Neural progenitor cell (in vitro differentiated cells): ENCODE data around the gene CEACAM6. TPM values are rescaled to one million over a fixed set of nuclear protein-coding genes. Genes with fewer than 3 reads are reported as not detected.

Experiments used
- DNase-seq: peaks from one replicate; pipeline ENCODE4 v3.0.0-alpha.2; 2016; ENCODE audit warnings: low spot score
- H2AFZ ChIP-seq: fragments of 200-600 bp; sonication (generic); replicated peaks from 2 replicates; pipeline ENCODE4 v1.6.1; 2016; ENCODE audit warnings: antibody characterized with exemption
- H3F3A ChIP-seq: fragments of 200-600 bp; sonication (generic); 2 replicates; pipeline ENCODE4 v1.6.1; 2016; ENCODE audit warnings: antibody characterized with exemption, low read depth
- H3K27ac ChIP-seq: fragments of 200-600 bp; sonication (generic); 2 replicates; pipeline ENCODE4 v1.5.1; 2016; ENCODE audit warnings: mild to moderate bottlenecking
- H3K27me3 ChIP-seq: fragments of 200-600 bp; sonication (generic); 2 replicates; pipeline ENCODE4 v1.6.1; 2016; ENCODE audit warnings: mild to moderate bottlenecking, moderate library complexity
- H3K36me3 ChIP-seq: fragments of 200-600 bp; sonication (generic); 2 replicates; pipeline ENCODE4 v1.5.1; 2016
- H3K4me1 ChIP-seq: fragments of 200-600 bp; sonication (generic); 2 replicates; pipeline ENCODE4 v1.6.1; 2016; ENCODE audit warnings: mixed run types
- H3K4me2 ChIP-seq: fragments of 200-600 bp; sonication (generic); 2 replicates; pipeline ENCODE4 v1.6.1; 2016
- H3K4me3 ChIP-seq: fragments of 200-600 bp; sonication (generic); 2 replicates; pipeline ENCODE4 v1.5.1; 2016
- H3K79me2 ChIP-seq: fragments of 200-600 bp; sonication (generic); 2 replicates; pipeline ENCODE4 v1.6.1; 2016; ENCODE audit warnings: low read depth
- H3K9ac ChIP-seq: fragments of 200-600 bp; sonication (generic); 2 replicates; pipeline ENCODE4 v1.6.1; 2016
- H3K9me3 ChIP-seq: fragments of 200-600 bp; sonication (generic); 2 replicates; pipeline ENCODE4 v1.5.1; 2016; ENCODE audit warnings: low read depth
- H4K20me1 ChIP-seq: fragments of 200-600 bp; sonication (generic); 2 replicates; pipeline ENCODE4 v1.6.1; 2016; ENCODE audit warnings: low read depth
- H3K27ac Mint-ChIP-seq: 3 replicates; pipeline ENCODE4 v1.8.0; 2021; ENCODE audit warnings: mixed read lengths
- H3K27me3 Mint-ChIP-seq: 2 replicates; pipeline ENCODE4 v1.8.0; 2022; ENCODE audit warnings: low read depth, mild to moderate bottlenecking, inconsistent platforms, moderate library complexity, mixed read lengths; ENCODE audit not compliant: insufficient read depth
- H3K36me3 Mint-ChIP-seq: 3 replicates; pipeline ENCODE4 v1.8.0; 2021; ENCODE audit warnings: mixed read lengths
- H3K4me1 Mint-ChIP-seq: 3 replicates; pipeline ENCODE4 v1.8.0; 2021; ENCODE audit warnings: mixed read lengths
- H3K4me3 Mint-ChIP-seq: 3 replicates; pipeline ENCODE4 v1.8.0; 2021; ENCODE audit warnings: mild to moderate bottlenecking, moderate library complexity, mixed read lengths
- H3K9me3 Mint-ChIP-seq: 3 replicates; pipeline ENCODE4 v1.8.0; 2020; ENCODE audit warnings: mixed read lengths
- EZH2 ChIP-seq: fragments of 200-600 bp; sonication (generic); IDR thresholded peaks from 2 replicates; pipeline ENCODE4 v1.6.1; 2017; ENCODE audit warnings: antibody characterized with exemption, mild to moderate bottlenecking, moderate library complexity
- EZH2phosphoT487 ChIP-seq: fragments of 200-600 bp; sonication (generic); IDR thresholded peaks from 2 replicates; pipeline ENCODE4 v1.6.1; 2017; ENCODE audit warnings: antibody characterized with exemption
- total RNA-seq: library from RNA; depleted of rRNA; stranded (reverse); fragments of >200 nt; gene quantifications from 2 replicates; pipeline ENCODE4 v1.2.3, GENCODE V29; 2015; ENCODE audit warnings: low replicate concordance
- TF ChIP-seq, protein P1 (sequence below): fragments of 200-600 bp; sonication (generic); IDR thresholded peaks from 2 replicates; pipeline ENCODE4 v1.5.1; 2017; ENCODE audit warnings: antibody characterized with exemption, mild to moderate bottlenecking

CEACAM6 gene
- total RNA-seq, 1 donor from 2014 or later: not detected

- no peaks in the 10 kb centered on the region for H3K36me3 ChIP-seq
- Mint-ChIP-seq H3K9me3 (peaks cover 3% of the 10 kb centered on the region), H3K4me3 (no peak overlapping the region), H3K4me1 (no peaks in the 10 kb centered on the region), H3K27me3 (peaks cover 5% of the 10 kb centered on the region), H3K27ac (no peak overlapping the region), H3K36me3 (no peaks in the 10 kb centered on the region)
- no peaks in the 10 kb centered on the region for H4K20me1 ChIP-seq
- H3F3A ChIP-seq: no peaks in the 10 kb centered on the region
- no peak overlapping the region for H3K27ac ChIP-seq
- no peak overlapping the region for H3K4me2 ChIP-seq
- no peaks in the 10 kb centered on the region for H3K79me2 ChIP-seq
- H3K27me3 ChIP-seq: no peaks in the 10 kb centered on the region
- H3K9me3 ChIP-seq: peaks cover 8% of the 10 kb centered on the region
- DNase-seq: no peak
- no peak overlapping the region for H3K9ac ChIP-seq
- no peak overlapping the region for H2AFZ ChIP-seq
- H3K4me3 ChIP-seq: no peak overlapping the region
- no peaks in the 10 kb centered on the region for H3K4me1 ChIP-seq
- TF ChIP-seq EZH2phosphoT487 (no peak), EZH2 (no peak)
- TF ChIP-seq, protein P1, sequence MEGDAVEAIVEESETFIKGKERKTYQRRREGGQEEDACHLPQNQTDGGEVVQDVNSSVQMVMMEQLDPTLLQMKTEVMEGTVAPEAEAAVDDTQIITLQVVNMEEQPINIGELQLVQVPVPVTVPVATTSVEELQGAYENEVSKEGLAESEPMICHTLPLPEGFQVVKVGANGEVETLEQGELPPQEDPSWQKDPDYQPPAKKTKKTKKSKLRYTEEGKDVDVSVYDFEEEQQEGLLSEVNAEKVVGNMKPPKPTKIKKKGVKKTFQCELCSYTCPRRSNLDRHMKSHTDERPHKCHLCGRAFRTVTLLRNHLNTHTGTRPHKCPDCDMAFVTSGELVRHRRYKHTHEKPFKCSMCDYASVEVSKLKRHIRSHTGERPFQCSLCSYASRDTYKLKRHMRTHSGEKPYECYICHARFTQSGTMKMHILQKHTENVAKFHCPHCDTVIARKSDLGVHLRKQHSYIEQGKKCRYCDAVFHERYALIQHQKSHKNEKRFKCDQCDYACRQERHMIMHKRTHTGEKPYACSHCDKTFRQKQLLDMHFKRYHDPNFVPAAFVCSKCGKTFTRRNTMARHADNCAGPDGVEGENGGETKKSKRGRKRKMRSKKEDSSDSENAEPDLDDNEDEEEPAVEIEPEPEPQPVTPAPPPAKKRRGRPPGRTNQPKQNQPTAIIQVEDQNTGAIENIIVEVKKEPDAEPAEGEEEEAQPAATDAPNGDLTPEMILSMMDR: no peak
Measured at GRCh38 chr19:41720103-41720502, 35.2 kb upstream of the CEACAM6 start.

DNA sequence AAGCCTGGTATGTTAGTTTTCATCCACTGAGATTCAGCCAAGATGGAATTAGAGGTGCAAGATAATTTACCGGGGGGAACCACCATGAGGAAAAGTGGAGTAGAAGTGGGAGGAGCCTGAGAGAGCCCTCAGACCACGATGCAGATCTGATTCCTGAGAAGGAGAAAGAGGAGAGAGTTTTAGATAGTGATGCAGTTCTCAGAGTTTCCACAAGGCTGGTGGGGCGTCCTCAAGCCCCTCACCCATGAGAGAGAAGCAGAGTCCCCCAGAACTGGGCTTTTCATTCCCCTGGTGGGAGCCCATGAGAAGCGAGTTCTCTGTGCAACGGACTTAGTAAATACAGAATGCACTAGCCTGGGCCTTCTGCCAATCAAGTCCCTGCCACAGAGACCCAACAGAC is 28.8 kb upstream of the CEACAM6 start:
- DNase-seq: no peak
- Histone ChIP-seq H2AFZ (no peak overlapping the region), H3K4me3 (no peak overlapping the region), H3K36me3 (no peaks in the 10 kb centered on the region), H3K79me2 (no peaks in the 10 kb centered on the region), H3K27ac (no peak overlapping the region), H4K20me1 (no peaks in the 10 kb centered on the region), H3K4me2 (no peak overlapping the region), H3K9me3 (peaks cover 17% of the 10 kb centered on the region), H3F3A (no peaks in the 10 kb centered on the region), H3K9ac (no peak overlapping the region), H3K4me1 (no peaks in the 10 kb centered on the region), H3K27me3 (no peaks in the 10 kb centered on the region)
- no peak overlapping the region for H3K4me3 Mint-ChIP-seq
- H3K4me1 Mint-ChIP-seq: no peaks in the 10 kb centered on the region
- TF ChIP-seq EZH2phosphoT487: no peak
- TF ChIP-seq EZH2: no peak
- TF ChIP-seq, protein P1: no peak
- no peak overlapping the region for H3K27ac Mint-ChIP-seq
- H3K36me3 Mint-ChIP-seq: no peaks in the 10 kb centered on the region
- peaks cover 2% of the 10 kb centered on the region for H3K27me3 Mint-ChIP-seq
- no peaks in the 10 kb centered on the region for H3K9me3 Mint-ChIP-seq

- H3K27me3 Mint-ChIP-seq: peaks cover 2% of the 10 kb centered on the region
- Histone ChIP-seq H3F3A (no peaks in the 10 kb centered on the region), H3K79me2 (no peaks in the 10 kb centered on the region), H3K36me3 (no peaks in the 10 kb centered on the region), H4K20me1 (no peaks in the 10 kb centered on the region), H2AFZ (no peak overlapping the region), H3K27me3 (no peaks in the 10 kb centered on the region), H3K9ac (no peak overlapping the region), H3K27ac (no peak overlapping the region), H3K4me1 (no peaks in the 10 kb centered on the region), H3K9me3 (peaks cover 13% of the 10 kb centered on the region), H3K4me2 (no peak overlapping the region), H3K4me3 (no peak overlapping the region)
- H3K4me1 Mint-ChIP-seq: no peaks in the 10 kb centered on the region
- H3K4me3 Mint-ChIP-seq: no peak overlapping the region
- H3K9me3 Mint-ChIP-seq: no peaks in the 10 kb centered on the region
- no peak overlapping the region for H3K27ac Mint-ChIP-seq
- no peak for TF ChIP-seq EZH2phosphoT487
- no peak for TF ChIP-seq EZH2
- TF ChIP-seq, protein P1: no peak
- H3K36me3 Mint-ChIP-seq: no peaks in the 10 kb centered on the region
- no peak for DNase-seq
Measured at GRCh38 chr19:41734156-41734555, 21.2 kb upstream of the CEACAM6 start.
